NCI-H1417 treated with DMSO at 0.1 percent for 48 hours (cell line): ENCODE measurements around the gene TRAPPC12.

Experiments used
- DNase-seq: peaks from one replicate; lab custom pipeline; 2025; lab: John Stamatoyannopoulos, UW

TRAPPC12 gene

DNA sequence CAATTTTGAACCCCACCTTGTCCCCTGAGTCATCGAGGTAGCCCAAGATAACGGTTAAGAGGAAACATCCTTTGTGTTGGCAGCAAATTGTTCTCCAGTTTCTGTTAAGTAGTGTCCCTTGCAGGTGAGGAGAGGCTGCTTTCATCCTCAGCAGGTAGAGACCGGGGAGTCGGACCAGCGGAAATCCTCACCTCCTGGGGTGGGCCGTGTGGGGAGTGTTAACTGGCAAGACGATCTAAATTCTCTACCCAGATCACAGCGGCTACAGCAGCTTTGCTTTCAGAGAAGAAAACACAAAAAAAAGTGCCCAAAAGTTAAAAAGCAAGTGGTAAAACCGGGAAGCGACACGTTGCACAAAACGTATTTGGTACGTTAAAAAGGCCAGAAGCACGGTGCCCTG lies 76.6 kb downstream of the TRAPPC12 start:
- DNase-seq = no peak

GRCh38 chr2:3457524-3458395 lies 78.3 kb downstream of the TRAPPC12 start:
- no peak for DNase-seq

DNA sequence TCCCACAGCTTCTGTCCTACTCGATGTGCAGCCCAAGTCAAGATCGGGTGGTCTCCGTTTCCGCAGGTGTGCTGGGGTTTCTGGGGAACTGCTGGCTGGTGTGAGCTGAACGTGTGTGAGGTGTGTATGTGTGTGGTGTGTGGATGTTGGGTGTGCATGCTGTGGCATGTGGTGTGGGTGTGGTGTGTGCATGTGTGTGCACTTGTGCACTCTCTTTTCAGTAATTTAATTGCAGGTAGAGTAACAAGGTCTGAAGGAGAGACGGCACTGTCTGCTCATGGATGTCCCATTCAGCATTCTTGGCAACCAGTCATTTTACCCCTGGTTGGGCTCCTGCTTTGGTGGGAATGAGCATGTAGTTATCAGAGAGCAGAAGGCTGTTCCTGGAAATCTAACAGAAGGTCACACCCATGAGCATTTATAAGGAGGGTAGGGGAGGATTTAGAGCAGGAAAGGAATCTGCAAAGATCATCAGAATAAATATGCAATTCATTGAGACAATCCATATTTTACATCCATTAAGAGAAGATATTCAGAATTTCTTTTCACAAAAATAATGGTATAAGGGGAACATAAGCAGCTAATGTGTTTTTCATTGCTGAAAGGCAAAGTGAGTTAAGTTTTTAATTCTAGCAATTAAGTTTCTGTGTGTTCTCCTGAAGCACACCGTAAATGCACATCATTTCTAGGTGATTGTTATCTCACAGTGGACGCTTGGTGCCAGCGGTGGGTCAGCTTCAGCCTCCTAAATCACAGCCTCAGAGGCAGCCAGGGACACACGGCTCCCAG lies 79.1 kb downstream of the TRAPPC12 start:
- DNase-seq = no peak

- DNase-seq = no peak
Measured at GRCh38 chr2:3459185-3460015, 79.9 kb downstream of the TRAPPC12 start.

GRCh38 chr2:3460156-3460555 lies 80.7 kb downstream of the TRAPPC12 start:
- DNase-seq = no peak

GRCh38 chr2:3460831-3461800 lies 81.6 kb downstream of the TRAPPC12 start:
- DNase-seq = no peak

DNA sequence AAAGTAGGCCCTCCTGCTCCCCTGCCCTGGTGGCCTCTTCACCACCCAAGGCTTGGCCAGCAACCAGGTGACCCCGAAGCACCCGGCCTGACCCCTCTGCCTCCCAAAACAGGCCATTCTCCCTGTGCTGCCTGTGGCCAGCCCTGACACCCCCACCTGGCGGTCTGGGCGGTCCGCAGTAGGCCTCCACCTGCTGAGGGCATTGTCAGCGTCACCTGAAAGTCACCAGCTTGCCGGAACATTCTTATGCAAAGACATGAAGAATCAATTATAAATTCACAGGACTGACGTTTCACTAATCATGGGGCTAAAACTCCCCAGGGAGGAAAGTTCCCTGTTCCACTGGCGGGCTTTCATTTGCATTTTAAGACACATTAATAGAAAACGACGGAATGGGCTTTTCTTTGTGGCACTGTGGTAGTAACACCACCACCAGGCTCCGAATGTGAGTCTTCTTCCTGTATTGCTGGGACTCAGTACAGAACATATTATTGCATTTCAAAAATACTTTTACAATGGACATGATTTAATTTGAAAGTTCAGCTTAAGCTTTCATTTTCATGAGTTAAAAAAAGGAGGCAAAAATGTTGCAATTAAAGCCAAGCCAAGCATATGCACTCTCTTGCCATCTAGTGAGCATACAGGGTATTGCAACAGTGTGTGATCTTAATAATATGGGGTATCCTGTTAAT lies 82.5 kb downstream of the TRAPPC12 start:
- no peak for DNase-seq

DNA sequence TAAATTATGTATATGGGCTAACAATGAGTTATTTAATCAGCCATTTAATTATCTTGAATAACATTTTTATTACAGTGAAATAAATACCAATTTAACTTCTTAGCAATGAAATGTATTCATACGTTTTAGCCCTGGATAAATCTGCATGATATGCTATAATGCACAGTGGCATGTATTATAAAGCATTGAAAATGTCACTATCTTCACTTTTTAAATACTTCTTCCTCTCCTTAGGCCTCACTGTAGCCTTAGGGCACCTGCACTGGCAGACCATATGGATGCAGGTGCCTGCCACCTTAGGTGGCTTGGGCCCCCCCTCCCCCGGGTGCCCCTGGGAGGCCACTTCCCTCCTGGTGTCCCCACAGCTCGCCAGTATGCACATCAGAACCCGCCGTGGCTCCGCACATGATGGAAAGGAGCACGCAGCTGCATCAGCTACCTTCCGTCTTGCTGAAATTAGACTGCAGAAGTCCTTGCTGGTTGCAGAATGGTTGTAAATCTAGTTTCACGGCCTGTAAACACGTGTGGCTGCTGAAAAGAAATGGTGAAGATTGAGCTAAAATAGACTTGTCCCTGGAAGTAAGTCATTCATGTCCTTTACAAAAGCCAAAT lies 83.1 kb downstream of the TRAPPC12 start:
- no peak for DNase-seq

- no peak for DNase-seq
Measured at GRCh38 chr2:3463186-3463835, 83.8 kb downstream of the TRAPPC12 start.

- no peak for DNase-seq
Measured at GRCh38 chr2:3463944-3464343, 84.5 kb downstream of the TRAPPC12 start.

GRCh38 chr2:3464401-3465005 lies 85.0 kb downstream of the TRAPPC12 start:
- DNase-seq = no peak

DNA sequence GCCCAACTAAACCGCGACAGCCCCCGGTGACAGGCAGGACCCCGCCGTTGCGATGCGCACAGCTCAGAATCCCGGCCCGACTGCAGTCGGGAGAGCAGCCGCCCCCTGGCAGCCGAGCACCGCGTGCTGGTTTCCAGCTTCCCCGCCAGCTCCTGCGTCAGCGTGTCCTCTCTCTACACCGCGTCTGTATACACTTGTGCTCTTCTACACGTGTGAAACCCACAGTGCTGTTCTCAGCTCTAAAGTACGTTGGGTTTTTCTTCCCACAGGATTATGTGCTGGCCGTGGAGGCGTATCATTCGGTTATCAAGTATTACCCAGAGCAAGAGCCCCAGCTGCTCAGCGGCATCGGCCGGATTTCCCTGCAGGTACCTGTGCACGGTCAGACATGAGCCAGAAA lies 85.8 kb downstream of the TRAPPC12 start:
- DNase-seq = no peak

- DNase-seq = no peak
Measured at GRCh38 chr2:3465844-3466481, 86.5 kb downstream of the TRAPPC12 start.

GRCh38 chr2:3466482-3466863 lies 87.0 kb downstream of the TRAPPC12 start:
- DNase-seq = no peak

- no peak for DNase-seq
Measured at GRCh38 chr2:3466966-3467365, 87.5 kb downstream of the TRAPPC12 start.

DNA sequence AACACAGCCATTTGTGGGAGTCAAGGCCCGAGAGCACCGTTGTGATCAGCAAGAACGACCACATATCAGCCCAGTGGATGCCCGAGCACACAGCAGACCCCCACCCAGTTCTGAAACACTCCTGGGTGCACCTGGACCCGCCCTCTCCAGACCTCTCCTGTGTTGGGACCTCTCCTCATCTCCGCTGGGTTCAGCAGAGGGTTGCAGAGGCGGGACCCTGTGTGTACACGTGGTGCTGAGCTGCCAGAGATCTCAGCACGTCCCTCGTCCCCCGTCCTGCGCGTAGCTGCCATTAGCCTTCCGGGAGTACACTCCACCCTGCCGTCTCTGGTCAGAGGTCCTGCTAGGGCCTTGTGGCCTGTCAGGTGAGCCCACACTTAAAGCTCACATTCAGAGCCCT lies 88.2 kb downstream of the TRAPPC12 start:
- DNase-seq = no peak

DNA sequence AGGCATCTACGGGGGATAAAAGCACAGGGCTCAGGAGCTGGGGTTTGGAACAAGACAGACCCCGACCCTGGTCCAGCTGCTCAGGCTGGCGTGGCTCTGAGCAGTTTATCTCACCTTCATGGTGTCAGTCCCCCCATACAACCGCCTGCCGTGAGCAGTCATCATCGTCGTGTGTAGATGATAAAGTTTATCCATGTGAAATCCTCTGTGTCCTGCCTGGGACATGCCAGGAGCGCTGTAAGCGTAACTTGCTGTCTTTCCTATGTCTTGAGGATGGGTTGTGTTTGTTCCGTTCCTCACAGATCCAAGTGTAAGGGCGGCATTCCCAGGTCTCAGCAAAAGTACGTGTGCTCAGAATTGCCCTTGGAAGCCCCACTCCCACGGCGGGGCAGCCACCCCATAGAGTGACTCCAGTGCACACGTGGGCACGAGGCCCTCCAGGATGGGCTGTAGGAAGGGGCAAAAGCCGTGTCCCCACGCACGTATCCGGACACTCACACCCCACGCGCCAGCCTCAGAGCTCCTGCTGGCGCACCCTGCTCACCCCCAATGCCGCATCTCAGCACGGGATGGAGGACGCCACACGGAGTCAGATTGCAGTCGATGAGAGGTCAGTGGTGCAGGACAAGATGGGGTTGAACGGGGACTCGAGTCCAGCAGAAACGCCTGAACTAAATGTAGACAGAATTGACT lies 88.9 kb downstream of the TRAPPC12 start:
- no peak for DNase-seq

- no peak for DNase-seq
Measured at GRCh38 chr2:3469486-3469885, 90.0 kb downstream of the TRAPPC12 start.
